Psoas muscle (tissue), 8 donors: Measurements from ENCODE around the gene DGCR8. TPM values are rescaled to one million over a fixed set of nuclear protein-coding genes. Genes with fewer than 3 reads are reported as not detected.
A peak's percentile ranks its signal among the peaks of the same experiment; 100 is the strongest.

Source experiments
- ATAC-seq, 4 donors: fragments of 200-7000 bp; cut with Tn5 transposase; one replicate each; pipeline ENCODE4 v1.9.1; 2020; ENCODE audit warnings: moderate library complexity in 3 of 4, mild to moderate bottlenecking in 2 of 4
- DNase-seq, 2 donors: peaks; one replicate each; pipeline ENCODE4 v3.0.0-alpha.2; 2020
- H3K27ac ChIP-seq: fragments of 200-600 bp; one replicate; pipeline ENCODE4 v1.8.0; 2022
- H3K27me3 ChIP-seq, 3 donors: fragments of 200-600 bp in 1 of 3; one replicate each; pipeline versions ENCODE4 v1.6.1 to v1.8.0; 2013 to 2022; ENCODE audit warnings: low read length in 2 of 3, mild to moderate bottlenecking in 2 of 3, moderate library complexity in 1 of 3; ENCODE audit not compliant: insufficient read depth in 3 of 3
- H3K36me3 ChIP-seq, 2 donors: fragments of 200-600 bp in 1 of 2; one replicate each; pipeline versions ENCODE4 v1.6.1 to v1.8.0; 2013 to 2022; ENCODE audit warnings: low read depth in 1 of 2, mild to moderate bottlenecking in 1 of 2, moderate library complexity in 1 of 2; ENCODE audit not compliant: insufficient read depth in 1 of 2
- H3K4me1 ChIP-seq: fragments of 200-600 bp; one replicate; pipeline ENCODE4 v1.8.0; 2022
- H3K4me3 ChIP-seq: fragments of 200-600 bp; one replicate; pipeline ENCODE4 v1.8.0; 2022; ENCODE audit warnings: mild to moderate bottlenecking
- H3K9me3 ChIP-seq: fragments of 200-600 bp; one replicate; pipeline ENCODE4 v1.8.0; 2022
- WGBS, 3 donors: extraction: QIAGEN DNeasy Blood & Tissue Kit; methylation state at CpG; one replicate each; pipeline versions ENCODE4 v1.1.6 to v1.1.7; 2013; 5-methylcytosine and 5-hydroxymethylcytosine counted together
- intact Hi-C, 2 donors: fragments of 100-400 bp; cut with DNase I; formaldehyde crosslinking; loops; one replicate each; pipeline versions ENCODE4 v1.11.0 to v1.14.2; 2022
- polyA plus RNA-seq, 3 donors: library from polyadenylated mRNA; stranded (reverse); fragments of 200-250 nt; gene quantifications; one replicate each; pipeline ENCODE4 v1.2.3, GENCODE V29; 2013
- total RNA-seq, 4 donors: library from RNA; stranded (reverse); fragmentation: NEBNext Ultra II Directional in 2 of 4; extraction: Animal tissue kit (Norgen Biotek cat#: 25700) in 2 of 4; gene quantifications; one replicate each; pipeline versions ENCODE4 v1.2.1 to v1.2.4, GENCODE V29; 2021 to 2023
- TF ChIP-seq, protein P1 (sequence below): fragments of 200-600 bp; IDR thresholded peaks from one replicate; pipeline ENCODE4 v1.8.0; 2022; ENCODE audit warnings: antibody characterized with exemption
- donor health status: healthy with polysubstance abuse.
- donor health status: DM: no; HTN: no; CAD: no; lungs with moderate emphysema.
- donor health status: Bipolar disorder and iron deficiency.
- donor health status: healthy.
- donor health status: DM: yes; HTN: yes; CAD: no.
- donor health status: DM: no; HTN: no; CAD: no.
- donor health status: DM: no; HTN: no; CAD: no.
- donor health status: DM: yes; HTN: yes; CAD: no.

The DGCR8 gene
- total and polyA plus RNA-seq, 7 donors: 10.5 to 21.5 (median 15.3) TPM

DNA sequence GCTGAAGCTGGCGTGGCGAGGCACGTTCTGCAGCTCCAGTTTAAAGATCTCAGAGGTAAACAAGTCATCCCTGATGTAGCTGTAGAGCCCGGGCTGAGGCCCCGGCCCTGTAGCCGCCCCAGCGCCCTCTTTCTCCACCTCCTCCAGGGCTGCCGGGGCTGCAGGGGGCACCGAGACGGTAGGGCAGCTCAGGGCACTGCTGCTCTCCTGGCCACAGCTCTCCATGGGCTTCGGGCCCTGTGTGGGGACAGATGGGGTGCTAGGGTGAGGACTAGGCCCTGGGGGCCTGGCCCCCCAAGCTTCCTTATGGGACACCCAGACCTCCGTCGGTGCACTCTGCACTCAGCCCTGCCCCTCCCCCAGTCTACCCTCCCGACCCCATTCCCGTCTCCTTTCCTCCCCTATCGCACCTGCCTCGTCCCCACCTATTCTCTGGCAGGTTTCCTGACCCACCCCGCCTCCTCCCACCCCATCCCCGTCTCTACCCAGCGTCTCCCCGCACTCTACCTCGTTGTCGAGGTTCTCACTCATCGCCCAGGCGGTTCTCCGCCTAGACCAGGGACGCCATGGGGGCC, 36.4 kb downstream of the DGCR8 start:
- peaks cover 30% of the 10 kb centered on the region for H3K4me1 ChIP-seq
- peak overlapping the region; percentile 92 for H3K4me3 ChIP-seq
- DNase-seq (peak in 1 of 2 donors; percentile 73), ATAC-seq (peak; percentile 2 to 24 (median 8))
- no peaks in the 10 kb centered on the region for H3K27me3 ChIP-seq
- H3K27ac ChIP-seq: peak overlapping the region; percentile 86
- no peaks in the 10 kb centered on the region for H3K9me3 ChIP-seq
- WGBS, 3 donors: 5 to 8% (median 6%) methylated on average over 24 to 27 of the region's 27 CpGs
- intact Hi-C loops: loop anchor here (5.0 kb wide), 2 partner anchors 34 to 94 kb away; partner anchors contain the start of genes DGCR8 (in 1 of the 2) and TANGO2 (in 1 of the 2)
- TF ChIP-seq, protein P1, sequence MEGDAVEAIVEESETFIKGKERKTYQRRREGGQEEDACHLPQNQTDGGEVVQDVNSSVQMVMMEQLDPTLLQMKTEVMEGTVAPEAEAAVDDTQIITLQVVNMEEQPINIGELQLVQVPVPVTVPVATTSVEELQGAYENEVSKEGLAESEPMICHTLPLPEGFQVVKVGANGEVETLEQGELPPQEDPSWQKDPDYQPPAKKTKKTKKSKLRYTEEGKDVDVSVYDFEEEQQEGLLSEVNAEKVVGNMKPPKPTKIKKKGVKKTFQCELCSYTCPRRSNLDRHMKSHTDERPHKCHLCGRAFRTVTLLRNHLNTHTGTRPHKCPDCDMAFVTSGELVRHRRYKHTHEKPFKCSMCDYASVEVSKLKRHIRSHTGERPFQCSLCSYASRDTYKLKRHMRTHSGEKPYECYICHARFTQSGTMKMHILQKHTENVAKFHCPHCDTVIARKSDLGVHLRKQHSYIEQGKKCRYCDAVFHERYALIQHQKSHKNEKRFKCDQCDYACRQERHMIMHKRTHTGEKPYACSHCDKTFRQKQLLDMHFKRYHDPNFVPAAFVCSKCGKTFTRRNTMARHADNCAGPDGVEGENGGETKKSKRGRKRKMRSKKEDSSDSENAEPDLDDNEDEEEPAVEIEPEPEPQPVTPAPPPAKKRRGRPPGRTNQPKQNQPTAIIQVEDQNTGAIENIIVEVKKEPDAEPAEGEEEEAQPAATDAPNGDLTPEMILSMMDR: no peak
- H3K36me3 ChIP-seq: peaks cover 5 to 61% of the 10 kb centered on the region in 2 donors

DNA sequence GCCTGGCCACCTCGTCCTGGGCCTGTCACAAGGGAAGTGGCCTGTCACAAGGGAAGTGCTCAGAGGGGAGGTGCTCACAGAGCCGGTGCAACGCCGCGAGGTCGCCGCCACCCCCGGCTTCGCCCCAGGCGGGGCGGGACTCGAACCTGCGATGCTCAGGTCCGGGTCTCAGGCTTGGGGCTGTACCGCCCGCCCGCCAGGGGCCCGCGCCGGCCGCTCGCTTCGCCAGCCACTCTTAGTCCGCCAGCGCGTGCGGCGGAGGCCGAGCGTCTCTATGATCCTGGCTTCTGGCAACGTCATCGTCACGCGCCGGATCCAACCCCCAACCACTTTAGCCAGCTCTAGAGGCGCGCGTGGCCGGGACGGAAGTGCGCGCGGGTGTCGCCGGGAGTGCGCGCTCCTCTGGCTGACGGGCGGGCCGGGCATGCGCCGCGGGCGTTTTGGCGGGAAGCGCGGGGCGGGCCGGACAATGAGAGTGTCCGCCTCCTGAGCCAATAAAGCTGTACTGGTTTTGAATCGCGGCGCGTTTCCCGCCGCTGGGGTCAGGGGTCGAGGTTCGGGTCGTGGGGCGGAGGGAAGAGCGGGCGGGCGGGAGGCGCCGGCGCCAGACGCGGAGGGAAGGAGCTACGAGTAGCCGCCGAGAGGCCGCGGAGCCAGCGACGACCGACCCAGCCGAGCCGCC, 37.1 kb downstream of the DGCR8 start, which contains the start of gene TRMT2A:
TRMT2A (minus strand) TSS at position 276 of the 682 bp plus-strand sequence. CDS start 320 bp downstream, outside the sequence.
- peak within 1 kb of the TSS; percentile 86 for H3K27ac ChIP-seq
- H3K4me3 ChIP-seq: peak within 1 kb of the TSS; percentile 92
- peaks cover 30% of the 10 kb centered on the region for H3K4me1 ChIP-seq
- H3K9me3 ChIP-seq: no peaks in the 10 kb centered on the region
- WGBS, 3 donors: 0 to 1% (median 0%) methylated on average over 50 to 88 of the region's 88 CpGs
- H3K36me3 ChIP-seq: peaks cover 5 to 61% of the 10 kb centered on the region in 2 donors
- ATAC-seq (peak; percentile 91 to 93 (median 92)), DNase-seq (peak; percentile 99)
- no peaks in the 10 kb centered on the region for H3K27me3 ChIP-seq
- TF ChIP-seq, protein P1: no peak
- intact Hi-C loops: loop anchor here (5.0 kb wide), 2 partner anchors 35 to 95 kb away; partner anchors contain the start of genes DGCR8 (in 1 of the 2) and TANGO2 (in 1 of the 2)

DNA sequence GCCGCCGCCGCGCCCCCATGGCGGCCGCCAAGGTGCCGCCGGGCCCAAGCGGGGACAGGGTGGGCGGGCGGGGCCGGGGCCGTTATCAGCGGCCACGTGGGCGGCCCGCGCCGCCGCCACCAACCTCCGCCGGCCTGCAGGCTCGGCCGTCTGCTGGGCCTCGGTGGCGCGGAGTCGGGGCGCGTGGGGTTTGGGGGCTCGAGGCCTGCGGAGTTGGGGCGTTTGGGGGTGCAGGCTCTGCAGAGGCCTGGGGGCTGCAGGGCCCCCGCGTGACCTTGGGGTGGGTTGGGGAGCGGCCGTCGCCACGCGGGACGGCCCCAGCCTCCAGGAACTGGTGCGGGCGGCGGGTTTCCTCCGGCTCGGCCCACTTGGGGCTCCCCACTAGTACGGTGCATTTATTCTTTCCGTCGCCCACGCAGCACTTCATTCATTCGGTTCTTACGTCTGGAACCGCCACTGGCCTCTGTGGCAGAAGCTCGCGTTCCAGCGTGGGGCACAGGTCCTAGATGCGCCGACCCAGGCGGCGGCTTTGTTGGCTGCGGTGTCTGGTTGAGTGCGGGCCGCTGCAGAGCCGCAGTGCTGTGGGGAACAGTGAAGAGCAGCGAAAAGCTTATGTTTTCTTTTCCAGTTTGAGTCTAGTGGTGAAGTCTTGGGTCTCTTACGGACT, 37.7 kb downstream of the DGCR8 start:
- 0 to 2% (median 1%) methylated on average over 32 to 66 of the region's 66 CpGs for WGBS, 3 donors
- TF ChIP-seq, protein P1: no peak
- ATAC-seq (no peak), DNase-seq (peak; percentile 47 to 63)
- intact Hi-C loops: loop anchor here (5.0 kb wide), 2 partner anchors 35 to 95 kb away; partner anchors contain the start of genes DGCR8 (in 1 of the 2) and TANGO2 (in 1 of the 2)
- H3K9me3 ChIP-seq: no peaks in the 10 kb centered on the region
- H3K36me3 ChIP-seq: peaks cover 0 to 58% of the 10 kb centered on the region in 2 donors
- H3K4me3 ChIP-seq: peak overlapping the region; percentile 92
- no peaks in the 10 kb centered on the region for H3K27me3 ChIP-seq
- peaks cover 30% of the 10 kb centered on the region for H3K4me1 ChIP-seq
- peak overlapping the region; percentile 86 for H3K27ac ChIP-seq

DNA sequence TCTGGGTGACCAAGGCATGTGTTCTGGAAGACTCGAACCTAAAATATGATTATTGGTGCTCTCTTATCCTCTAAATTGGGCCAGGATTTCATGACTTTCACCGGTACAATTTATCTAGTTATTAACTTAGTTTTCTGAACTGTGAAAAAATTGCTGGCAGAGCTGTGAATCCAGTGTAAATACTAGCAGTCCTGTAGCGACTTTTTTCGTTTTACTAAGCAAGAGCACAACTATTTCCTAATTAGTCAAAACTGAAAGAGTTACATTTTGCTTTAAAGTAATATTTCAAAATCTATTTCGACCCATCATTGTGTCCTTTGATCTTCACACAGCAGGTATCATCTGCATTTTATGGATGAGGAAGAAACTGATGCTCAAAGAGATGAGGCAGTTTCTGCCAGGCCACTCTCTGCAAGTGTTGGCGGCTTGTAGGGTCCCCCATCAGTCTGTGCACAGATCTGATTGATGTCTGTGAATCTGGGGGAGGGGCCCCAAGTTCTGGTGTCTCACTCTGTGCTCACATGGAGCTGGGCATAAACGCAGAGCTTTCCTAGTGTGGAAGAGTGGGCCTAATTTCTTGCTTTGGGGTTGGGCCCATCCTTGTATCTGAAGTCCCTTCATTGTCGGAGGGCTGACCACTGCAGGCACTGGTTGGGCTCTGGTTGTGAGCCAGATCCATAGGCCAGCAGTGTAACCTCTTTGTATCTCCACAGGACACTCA, 38.4 kb downstream of the DGCR8 start:
- intact Hi-C loops: loop anchor here (5.0 kb wide), 2 partner anchors 36 to 96 kb away; partner anchors contain the start of genes DGCR8 (in 1 of the 2) and TANGO2 (in 1 of the 2)
- peak overlapping the region; percentile 86 for H3K27ac ChIP-seq
- peak overlapping the region; percentile 92 for H3K4me3 ChIP-seq
- ATAC-seq (no peak), DNase-seq (peak; percentile 3 to 31)
- peaks cover 30% of the 10 kb centered on the region for H3K4me1 ChIP-seq
- 21 to 24% (median 22%) methylated on average over 8 of the region's 8 CpGs for WGBS, 3 donors
- TF ChIP-seq, protein P1: no peak
- peaks cover 0 to 52% of the 10 kb centered on the region in 2 donors for H3K36me3 ChIP-seq
- no peaks in the 10 kb centered on the region for H3K27me3 ChIP-seq
- no peaks in the 10 kb centered on the region for H3K9me3 ChIP-seq
